ENCODE data around the gene GRM3.

The GRM3 gene

DNA sequence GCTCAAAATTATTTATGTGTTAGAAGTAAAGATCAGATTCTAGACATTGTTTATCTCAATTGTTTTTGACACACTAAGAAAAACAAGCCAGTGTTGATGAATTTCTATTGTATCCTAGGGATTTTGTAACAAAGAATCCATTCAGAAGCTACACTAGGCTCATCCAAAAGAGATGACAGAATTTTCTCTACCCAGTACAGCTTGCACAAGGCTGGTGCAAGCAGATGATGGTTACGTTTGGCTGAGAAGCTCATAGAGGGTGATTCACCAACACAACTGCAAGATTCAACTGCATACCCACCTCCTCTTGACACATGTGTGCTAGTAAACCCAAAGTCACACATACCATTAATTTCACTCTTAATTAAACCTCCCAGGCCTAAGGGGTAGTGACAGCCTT, 20.8 kb downstream of the GRM3 start:
- H3K36me3 Mint-ChIP-seq: no peaks in the 10 kb centered on the region
- DNase-seq (no peak), ATAC-seq (replicated peaks) (no peak)
- no peak overlapping the region for H3K27ac Mint-ChIP-seq
- peaks cover 0 to 2% of the 10 kb centered on the region in 2 donors for H3K9me3 Mint-ChIP-seq
- no peaks in the 10 kb centered on the region for H3K27me3 Mint-ChIP-seq
- H3K4me3 Mint-ChIP-seq: no peak overlapping the region
- no peaks in the 10 kb centered on the region for H3K4me1 Mint-ChIP-seq

- Mint-ChIP-seq H3K9me3 (peaks cover 0 to 2% of the 10 kb centered on the region in 2 donors), H3K27ac (no peak overlapping the region)
Observed at GRCh38 chr7:86664991-86665390, 21.3 kb downstream of the GRM3 start.

GRCh38 chr7:86665669-86666068, 22.0 kb downstream of the GRM3 start:
- ATAC-seq (replicated peaks): no peak
- DNase-seq: no peak
- Mint-ChIP-seq H3K27ac (no peak overlapping the region), H3K9me3 (peaks cover 0 to 2% of the 10 kb centered on the region in 2 donors), H3K4me3 (no peak overlapping the region), H3K27me3 (no peaks in the 10 kb centered on the region), H3K36me3 (no peaks in the 10 kb centered on the region), H3K4me1 (no peaks in the 10 kb centered on the region)

More at GRCh38 chr7:86664991-86665390, 21.3 kb downstream of the GRM3 start:
- H3K27me3 Mint-ChIP-seq: no peaks in the 10 kb centered on the region
- ATAC-seq (replicated peaks) (no peak), DNase-seq (no peak)
- H3K4me3 Mint-ChIP-seq: no peak overlapping the region
- no peaks in the 10 kb centered on the region for H3K4me1 Mint-ChIP-seq
- H3K36me3 Mint-ChIP-seq: no peaks in the 10 kb centered on the region

- no peaks in the 10 kb centered on the region for H3K36me3 Mint-ChIP-seq
- H3K27me3 Mint-ChIP-seq: no peaks in the 10 kb centered on the region
- ATAC-seq (replicated peaks) (no peak), DNase-seq (no peak)
- H3K27ac Mint-ChIP-seq: no peak overlapping the region
- peaks cover 0 to 2% of the 10 kb centered on the region in 2 donors for H3K9me3 Mint-ChIP-seq
- H3K4me3 Mint-ChIP-seq: no peak overlapping the region
- H3K4me1 Mint-ChIP-seq: no peaks in the 10 kb centered on the region
Observed at GRCh38 chr7:86667732-86668131, 24.0 kb downstream of the GRM3 start.

DNA sequence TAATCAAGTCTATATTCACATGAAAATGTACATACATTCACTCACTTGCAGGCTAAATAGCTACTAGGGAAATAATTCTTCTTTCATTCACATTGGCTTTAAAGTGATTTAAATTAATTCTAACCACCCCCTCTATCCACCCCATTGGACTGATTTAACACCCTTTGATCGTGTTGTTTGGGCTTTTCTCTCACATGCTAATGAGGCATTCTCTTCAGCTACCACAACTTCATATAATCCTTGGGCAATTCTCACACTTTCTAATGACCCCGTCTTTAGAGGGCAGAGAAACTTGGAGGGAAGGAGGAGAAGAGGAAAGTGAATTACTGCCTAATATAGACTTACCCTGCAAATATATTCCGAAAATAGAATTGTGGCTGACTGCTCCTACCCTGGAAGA, 24.6 kb downstream of the GRM3 start:
- ATAC-seq (replicated peaks) (no peak), DNase-seq (no peak)
- Mint-ChIP-seq H3K4me3 (no peak overlapping the region), H3K36me3 (no peaks in the 10 kb centered on the region), H3K27ac (no peak overlapping the region), H3K4me1 (no peaks in the 10 kb centered on the region), H3K27me3 (no peaks in the 10 kb centered on the region), H3K9me3 (no peaks in the 10 kb centered on the region)

DNA sequence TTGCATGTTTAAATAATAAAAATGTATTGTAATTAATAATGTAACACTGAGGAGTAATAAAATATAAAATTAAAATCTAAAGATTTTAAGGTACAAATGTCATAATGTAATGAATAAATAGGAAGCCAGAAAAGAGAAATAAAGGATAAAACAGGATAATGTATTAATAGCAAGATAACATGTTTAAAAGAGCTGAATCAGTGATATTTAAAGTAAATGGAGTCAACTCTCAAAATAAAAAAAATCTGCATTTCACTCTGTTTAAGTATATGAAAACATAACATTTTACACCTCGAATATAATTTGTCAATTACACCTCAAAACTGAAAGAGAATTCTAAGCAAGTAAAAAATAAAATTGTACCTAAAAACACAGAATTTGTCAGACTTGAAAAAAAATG, 44.1 kb downstream of the GRM3 start:
- no peak for ATAC-seq (replicated peaks)
- Mint-ChIP-seq H3K9me3 (peaks cover 0 to 2% of the 10 kb centered on the region in 2 donors), H3K27me3 (no peaks in the 10 kb centered on the region), H3K4me3 (no peak overlapping the region), H3K4me1 (no peaks in the 10 kb centered on the region), H3K27ac (no peak overlapping the region), H3K36me3 (no peaks in the 10 kb centered on the region)
- DNase-seq: no peak

DNA sequence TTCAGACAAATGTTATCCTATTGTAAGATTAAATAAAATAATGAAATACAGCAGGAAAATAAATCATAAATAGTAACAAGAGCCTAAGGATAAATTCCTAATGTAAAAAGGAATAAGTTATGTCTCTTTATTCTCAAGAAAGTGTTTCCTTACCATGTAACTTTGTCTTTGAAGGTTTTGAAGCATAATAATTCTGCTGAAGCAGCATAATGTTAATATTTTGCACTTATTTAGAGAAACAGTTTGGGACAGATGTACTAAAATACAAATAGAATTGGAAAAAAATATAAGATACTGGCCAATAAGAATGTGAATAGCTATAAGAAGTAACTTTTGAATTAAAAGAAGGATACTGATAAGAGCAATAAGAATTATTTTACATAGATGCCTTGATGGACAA, 45.7 kb downstream of the GRM3 start:
- ATAC-seq (replicated peaks) (no peak), DNase-seq (no peak)
- H3K27ac Mint-ChIP-seq: no peak overlapping the region
- no peaks in the 10 kb centered on the region for H3K4me1 Mint-ChIP-seq
- H3K9me3 Mint-ChIP-seq: no peaks in the 10 kb centered on the region
- H3K36me3 Mint-ChIP-seq: no peaks in the 10 kb centered on the region
- H3K27me3 Mint-ChIP-seq: no peaks in the 10 kb centered on the region
- no peak overlapping the region for H3K4me3 Mint-ChIP-seq

DNA sequence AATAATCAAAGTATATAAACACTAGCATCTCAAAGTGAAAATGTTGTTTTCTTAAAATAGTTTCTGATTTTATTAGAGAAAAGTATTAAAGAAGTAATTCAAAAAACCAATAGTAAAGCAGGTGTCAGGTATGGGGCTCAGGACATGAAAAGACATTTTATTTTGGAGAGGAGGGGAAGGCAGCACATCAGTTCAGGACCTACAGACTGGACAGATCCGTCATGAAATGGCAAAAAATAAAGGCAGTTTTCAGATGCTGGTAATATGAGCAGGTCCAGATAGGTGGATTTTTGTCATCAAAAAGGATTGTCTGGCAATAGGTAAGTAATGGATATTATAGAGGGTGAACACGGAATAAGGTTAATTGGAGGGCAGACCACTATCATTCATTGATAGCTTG, 49.0 kb downstream of the GRM3 start:
- DNase-seq (no peak), ATAC-seq (replicated peaks) (no peak)
- Mint-ChIP-seq H3K4me3 (no peak overlapping the region), H3K36me3 (no peaks in the 10 kb centered on the region), H3K9me3 (no peaks in the 10 kb centered on the region), H3K27me3 (no peaks in the 10 kb centered on the region), H3K27ac (no peak overlapping the region), H3K4me1 (no peaks in the 10 kb centered on the region)

DNA sequence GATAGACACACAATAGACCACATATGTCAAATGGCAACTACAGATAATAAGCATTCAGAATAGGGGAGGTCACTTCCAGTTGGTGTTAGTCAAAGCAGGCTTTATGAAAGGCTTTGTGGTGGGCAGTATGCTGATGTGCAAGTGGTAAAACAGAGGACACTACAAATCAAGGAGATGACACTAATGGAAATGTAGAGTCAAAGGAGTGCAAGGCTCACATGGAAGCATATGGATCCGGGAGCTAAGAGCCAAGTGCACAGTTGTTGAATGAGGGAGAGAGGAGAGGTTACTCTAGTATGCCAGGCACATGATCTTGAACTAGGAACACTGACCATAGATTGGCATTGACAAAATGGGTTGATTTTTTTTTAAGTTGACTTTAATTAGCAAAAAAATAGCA, 62.7 kb downstream of the GRM3 start:
- Mint-ChIP-seq H3K4me3 (no peak overlapping the region), H3K27ac (no peak overlapping the region), H3K4me1 (no peaks in the 10 kb centered on the region), H3K27me3 (no peaks in the 10 kb centered on the region), H3K36me3 (no peaks in the 10 kb centered on the region), H3K9me3 (peaks cover 0 to 4% of the 10 kb centered on the region in 2 donors)
- ATAC-seq (replicated peaks) (no peak), DNase-seq (no peak)

DNA sequence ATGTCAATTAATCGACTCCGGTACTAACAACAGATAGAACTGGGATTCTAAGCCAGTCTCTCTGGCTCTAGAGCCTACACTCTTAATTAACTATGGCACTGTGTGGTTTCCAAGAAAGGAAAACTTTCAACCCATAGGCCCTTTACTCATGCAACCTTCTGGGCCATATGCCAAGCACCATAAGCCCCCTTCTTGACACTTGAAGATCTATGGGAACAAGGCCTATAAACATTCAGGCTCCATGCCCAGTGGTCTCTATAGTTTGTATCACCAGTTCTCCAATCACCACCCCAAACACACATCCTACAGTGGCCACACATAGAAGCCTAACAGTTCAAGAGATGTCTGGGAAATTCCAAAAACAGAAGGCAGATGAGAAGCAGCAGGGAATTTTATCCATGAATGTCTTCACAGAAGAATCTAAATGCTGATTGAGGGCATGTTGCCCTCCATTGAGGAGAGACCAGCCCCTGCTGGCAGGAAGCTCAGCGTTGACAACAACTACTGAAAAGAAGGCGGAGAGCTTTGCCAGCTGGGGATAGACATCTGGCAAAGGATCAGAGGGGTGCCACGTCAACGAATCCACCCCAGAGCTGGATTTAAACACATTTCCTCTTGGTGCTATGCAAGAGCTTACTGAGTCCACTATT, 64.4 kb downstream of the GRM3 start:
- Mint-ChIP-seq H3K27me3 (no peaks in the 10 kb centered on the region), H3K4me3 (no peak overlapping the region), H3K4me1 (no peaks in the 10 kb centered on the region), H3K27ac (no peak overlapping the region), H3K9me3 (peaks cover 0 to 5% of the 10 kb centered on the region in 2 donors), H3K36me3 (no peaks in the 10 kb centered on the region)
- ATAC-seq (replicated peaks) (no peak), DNase-seq (no peak)

DNA sequence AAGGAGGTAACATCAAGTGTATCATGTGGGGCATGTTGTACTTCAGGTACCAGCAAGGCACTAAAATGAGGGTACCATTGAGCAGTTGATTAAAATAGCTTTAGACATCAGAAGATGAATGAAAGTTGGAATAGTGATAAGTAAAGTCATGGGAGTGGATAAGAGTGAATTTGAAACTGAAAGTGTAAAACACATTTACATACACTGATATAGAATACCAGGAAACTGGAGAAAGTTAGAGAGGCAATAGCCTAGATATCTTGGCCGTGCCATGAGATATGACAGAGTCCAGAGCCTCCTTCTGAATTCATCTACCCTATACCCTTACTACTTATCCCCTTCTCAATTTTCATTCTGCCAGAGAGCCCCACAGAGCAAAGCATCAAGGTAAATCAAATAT, 76.6 kb downstream of the GRM3 start:
- no peaks in the 10 kb centered on the region for H3K4me1 Mint-ChIP-seq
- H3K36me3 Mint-ChIP-seq: no peaks in the 10 kb centered on the region
- ATAC-seq (replicated peaks) (no peak), DNase-seq (no peak)
- no peak overlapping the region for H3K27ac Mint-ChIP-seq
- no peaks in the 10 kb centered on the region for H3K27me3 Mint-ChIP-seq
- no peak overlapping the region for H3K4me3 Mint-ChIP-seq
- H3K9me3 Mint-ChIP-seq: peaks cover 3 to 6% of the 10 kb centered on the region in 2 donors

DNA sequence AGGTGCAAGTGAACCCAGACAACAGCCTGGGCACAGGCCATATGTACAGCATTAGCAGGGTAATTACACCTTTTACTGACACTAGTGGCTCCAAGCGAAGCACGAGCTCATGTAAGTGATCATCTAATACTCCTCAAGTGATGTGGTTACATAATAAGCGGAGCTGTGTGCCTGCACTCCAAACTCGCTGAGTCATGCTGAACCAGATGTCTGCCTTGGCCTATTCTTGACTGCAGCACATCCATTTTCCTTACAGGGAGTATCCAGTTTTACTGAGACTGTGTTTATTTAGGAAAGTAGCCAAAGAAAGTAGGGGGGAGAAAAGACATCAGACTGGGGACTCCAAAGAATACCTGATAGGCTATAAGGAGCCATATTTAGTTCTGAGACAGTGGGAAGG, 90.1 kb downstream of the GRM3 start:
- Mint-ChIP-seq H3K36me3 (no peaks in the 10 kb centered on the region), H3K9me3 (peaks cover 8 to 13% of the 10 kb centered on the region in 2 donors), H3K4me1 (no peaks in the 10 kb centered on the region), H3K27me3 (no peaks in the 10 kb centered on the region), H3K4me3 (no peak overlapping the region), H3K27ac (no peak overlapping the region)
- ATAC-seq (replicated peaks): no peak
- DNase-seq: no peak

DNA sequence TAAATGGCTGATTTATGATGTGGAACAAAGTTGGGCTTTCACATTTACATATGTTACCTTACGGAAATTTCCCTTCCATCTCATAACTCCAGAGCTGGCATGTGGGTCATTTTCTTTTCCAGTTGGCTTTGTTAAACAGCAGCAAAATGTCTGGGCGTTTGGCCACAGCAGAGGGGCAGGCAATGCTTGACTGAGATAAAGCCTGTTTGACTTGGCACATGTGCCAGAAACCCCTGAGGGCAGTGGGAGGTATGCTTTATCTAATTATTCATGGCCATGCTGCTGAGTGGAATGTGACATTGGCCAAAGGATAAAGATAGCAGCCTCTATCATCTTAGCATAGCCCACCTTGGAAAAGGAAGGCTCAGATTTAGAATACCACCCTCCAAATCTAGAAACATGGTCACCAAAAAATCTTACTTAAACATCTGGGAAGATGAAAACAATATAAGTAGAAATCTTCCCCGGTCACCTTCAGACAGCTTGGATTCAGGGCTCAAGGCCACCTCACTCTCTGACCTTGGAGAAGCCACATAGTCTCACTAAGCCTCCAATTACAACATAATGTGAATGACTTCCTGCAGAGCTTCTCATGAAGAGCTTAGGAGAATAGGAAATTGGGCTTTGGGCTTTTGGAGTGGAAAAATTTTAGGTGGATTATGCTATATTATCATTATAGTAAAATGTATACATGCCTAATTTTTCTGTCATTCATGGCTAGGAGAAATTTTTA, 101.5 kb downstream of the GRM3 start:
- no peak for ATAC-seq (replicated peaks)
- Mint-ChIP-seq H3K36me3 (no peaks in the 10 kb centered on the region), H3K9me3 (no peaks in the 10 kb centered on the region), H3K27me3 (no peaks in the 10 kb centered on the region), H3K4me3 (no peak overlapping the region), H3K27ac (no peak overlapping the region), H3K4me1 (no peaks in the 10 kb centered on the region)
- no peak for DNase-seq

GRCh38 chr7:86747698-86748097, 104.0 kb downstream of the GRM3 start:
- H3K4me1 Mint-ChIP-seq: no peaks in the 10 kb centered on the region
- no peak overlapping the region for H3K4me3 Mint-ChIP-seq
- no peaks in the 10 kb centered on the region for H3K9me3 Mint-ChIP-seq
- no peak overlapping the region for H3K27ac Mint-ChIP-seq
- no peaks in the 10 kb centered on the region for H3K36me3 Mint-ChIP-seq
- ATAC-seq (replicated peaks) (no peak), DNase-seq (no peak)
- H3K27me3 Mint-ChIP-seq: no peaks in the 10 kb centered on the region

DNA sequence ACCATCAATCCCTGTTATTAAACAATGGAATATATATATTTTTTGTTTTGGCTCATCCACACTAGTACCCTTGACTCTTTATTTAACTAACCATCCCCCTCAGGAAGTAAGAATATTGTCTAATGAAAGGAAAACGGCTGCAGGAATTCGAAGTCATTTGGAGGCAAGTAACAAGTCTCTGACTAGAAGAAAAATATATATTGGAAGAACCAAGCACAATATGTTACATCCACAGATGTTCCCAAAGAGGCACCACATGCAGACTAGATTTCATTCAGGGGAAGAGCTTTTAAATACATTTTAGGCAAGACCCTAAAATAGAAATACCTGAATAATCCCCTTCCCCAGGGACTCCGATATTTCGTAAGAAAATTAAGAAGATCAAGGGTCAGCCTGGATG, 104.5 kb downstream of the GRM3 start:
- no peaks in the 10 kb centered on the region for H3K4me1 Mint-ChIP-seq
- no peaks in the 10 kb centered on the region for H3K9me3 Mint-ChIP-seq
- H3K27me3 Mint-ChIP-seq: no peaks in the 10 kb centered on the region
- no peak overlapping the region for H3K4me3 Mint-ChIP-seq
- no peak for ATAC-seq (replicated peaks)
- DNase-seq: no peak
- H3K36me3 Mint-ChIP-seq: no peaks in the 10 kb centered on the region
- no peak overlapping the region for H3K27ac Mint-ChIP-seq
